Rectal smooth muscle tissue (tissue), 1 donor: ENCODE measurements around the gene MRC2.
"Not testable (repeated sequence)": the region's sequence is repeated elsewhere in the genome, so short reads cannot be mapped to it uniquely, and the experiment has no call there.

Source experiments
- H3K27ac ChIP-seq: one replicate; pipeline ENCODE4 v1.7.0; 2013; ENCODE audit warnings: low read depth, low read length, inconsistent platforms
- H3K27me3 ChIP-seq: one replicate; pipeline ENCODE4 v1.7.0; 2013; ENCODE audit warnings: low read length; ENCODE audit not compliant: control insufficient read depth, insufficient read depth
- H3K36me3 ChIP-seq: one replicate; pipeline ENCODE4 v1.7.0; 2013; ENCODE audit warnings: low read length; ENCODE audit not compliant: control insufficient read depth, insufficient read depth
- H3K4me1 ChIP-seq: one replicate; pipeline ENCODE4 v1.7.0; 2013; ENCODE audit warnings: low read length; ENCODE audit not compliant: control insufficient read depth, insufficient read depth
- H3K4me3 ChIP-seq: one replicate; pipeline ENCODE4 v1.7.0; 2013; ENCODE audit warnings: low read length
- H3K9ac ChIP-seq: one replicate; pipeline ENCODE4 v1.7.0; 2013; ENCODE audit warnings: low read length

Gene MRC2

DNA sequence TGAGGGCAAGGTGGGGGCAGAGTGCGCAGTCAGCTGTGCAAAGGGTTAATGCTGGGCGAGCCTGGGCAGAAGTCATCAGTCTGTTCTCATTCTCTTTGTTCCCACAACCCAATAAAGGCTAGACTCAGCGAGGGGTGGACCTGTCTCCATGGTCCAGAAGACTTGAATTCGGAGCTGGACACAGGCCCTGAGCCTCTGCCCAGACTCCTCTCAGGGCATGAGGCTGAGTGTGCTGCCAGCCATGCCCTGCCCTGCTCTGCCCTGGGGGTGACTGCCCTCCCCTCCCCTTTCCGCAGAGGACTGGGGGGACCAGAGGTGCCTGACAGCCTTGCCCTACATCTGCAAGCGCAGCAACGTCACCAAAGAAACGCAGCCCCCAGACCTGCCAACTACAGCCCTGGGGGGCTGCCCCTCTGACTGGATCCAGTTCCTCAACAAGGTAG lies 54.5 kb downstream of the MRC2 start:
- no peak overlapping the region for H3K4me3 ChIP-seq
- no peaks in the 10 kb centered on the region for H3K36me3 ChIP-seq
- no peaks in the 10 kb centered on the region for H3K4me1 ChIP-seq
- H3K9ac ChIP-seq, result no peak overlapping the region
- no peaks in the 10 kb centered on the region for H3K27me3 ChIP-seq
- H3K27ac ChIP-seq, result no peak overlapping the region

DNA sequence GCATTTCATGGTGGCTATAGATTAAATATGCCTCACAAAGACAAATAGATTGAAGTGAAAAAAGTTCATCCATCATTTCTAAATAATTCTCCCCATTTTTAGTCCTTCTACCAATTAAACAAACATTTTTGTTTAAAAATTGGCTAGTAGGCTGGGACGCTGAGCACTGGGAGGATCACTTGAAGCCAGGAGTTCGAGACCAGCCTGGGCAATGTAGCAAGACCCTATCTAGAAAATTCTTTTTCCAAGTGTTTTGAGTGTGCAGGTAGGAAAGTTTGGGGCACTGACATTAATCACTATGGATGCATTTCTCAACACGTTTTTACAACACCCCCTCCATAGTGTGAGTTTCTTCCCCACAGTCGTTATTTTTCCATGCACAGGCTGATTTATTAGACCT lies 56.7 kb downstream of the MRC2 start:
- no peak overlapping the region for H3K4me3 ChIP-seq
- H3K36me3 ChIP-seq, result no peaks in the 10 kb centered on the region
- H3K27ac ChIP-seq, result no peak overlapping the region
- H3K27me3 ChIP-seq, result no peaks in the 10 kb centered on the region
- no peaks in the 10 kb centered on the region for H3K4me1 ChIP-seq
- H3K9ac ChIP-seq, result no peak overlapping the region

DNA sequence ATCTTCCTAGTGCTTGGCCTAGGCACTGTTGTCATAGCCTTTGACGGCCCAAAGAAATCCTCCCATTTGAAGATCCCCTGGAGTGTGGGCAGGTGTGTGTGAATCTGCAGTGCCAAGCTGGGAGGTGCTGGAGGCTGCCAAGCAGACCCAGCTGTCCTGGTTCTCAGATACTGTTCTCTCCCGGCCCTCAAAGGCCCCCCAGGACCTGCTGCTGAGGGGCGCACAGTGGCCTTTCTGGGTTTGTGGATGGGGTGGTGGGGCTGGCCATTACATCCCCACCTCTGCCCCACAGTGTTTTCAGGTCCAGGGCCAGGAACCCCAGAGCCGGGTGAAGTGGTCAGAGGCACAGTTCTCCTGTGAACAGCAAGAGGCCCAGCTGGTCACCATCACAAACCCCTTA lies 60.5 kb downstream of the MRC2 start:
- no peak overlapping the region for H3K9ac ChIP-seq
- H3K36me3 ChIP-seq, result no peaks in the 10 kb centered on the region
- H3K27ac ChIP-seq, result no peak overlapping the region
- H3K4me1 ChIP-seq, result no peaks in the 10 kb centered on the region
- no peak overlapping the region for H3K4me3 ChIP-seq
- H3K27me3 ChIP-seq, result no peaks in the 10 kb centered on the region

DNA sequence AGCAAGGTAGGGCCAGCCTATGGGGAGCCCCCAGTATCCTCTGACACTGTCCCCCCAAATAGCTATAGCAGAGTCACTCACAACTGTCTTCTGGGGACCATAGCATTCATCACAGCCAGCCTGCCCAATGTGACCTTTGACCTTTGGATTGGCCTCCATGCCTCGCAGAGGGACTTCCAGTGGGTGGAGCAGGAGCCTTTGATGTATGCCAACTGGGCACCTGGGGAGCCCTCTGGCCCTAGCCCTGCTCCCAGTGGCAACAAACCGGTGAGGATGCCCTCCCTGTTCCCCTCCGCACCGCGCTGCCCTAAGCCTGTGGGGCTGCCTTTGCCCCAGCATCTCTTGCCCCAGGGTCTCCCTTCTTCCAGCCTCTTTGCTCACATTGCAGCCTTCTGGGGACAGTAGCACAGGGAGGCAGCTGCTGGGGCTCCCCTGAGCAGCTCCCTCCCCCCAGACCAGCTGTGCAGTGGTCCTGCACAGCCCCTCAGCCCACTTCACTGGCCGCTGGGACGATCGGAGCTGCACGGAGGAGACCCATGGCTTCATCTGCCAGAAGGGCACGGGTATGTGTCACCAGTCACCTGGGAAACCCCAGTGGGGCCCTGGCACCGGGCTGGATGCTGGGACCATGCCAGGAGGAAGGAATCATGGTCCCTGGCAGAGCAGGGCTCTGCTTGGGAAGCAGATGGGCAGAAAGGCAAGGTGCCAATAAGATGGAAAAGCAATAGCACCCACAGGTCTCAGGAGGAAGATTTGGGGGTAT lies 61.1 kb downstream of the MRC2 start:
- no peaks in the 10 kb centered on the region for H3K4me1 ChIP-seq
- no peaks in the 10 kb centered on the region for H3K36me3 ChIP-seq
- H3K27ac ChIP-seq, result no peak overlapping the region
- no peak overlapping the region for H3K4me3 ChIP-seq
- H3K9ac ChIP-seq, result no peak overlapping the region
- no peaks in the 10 kb centered on the region for H3K27me3 ChIP-seq

DNA sequence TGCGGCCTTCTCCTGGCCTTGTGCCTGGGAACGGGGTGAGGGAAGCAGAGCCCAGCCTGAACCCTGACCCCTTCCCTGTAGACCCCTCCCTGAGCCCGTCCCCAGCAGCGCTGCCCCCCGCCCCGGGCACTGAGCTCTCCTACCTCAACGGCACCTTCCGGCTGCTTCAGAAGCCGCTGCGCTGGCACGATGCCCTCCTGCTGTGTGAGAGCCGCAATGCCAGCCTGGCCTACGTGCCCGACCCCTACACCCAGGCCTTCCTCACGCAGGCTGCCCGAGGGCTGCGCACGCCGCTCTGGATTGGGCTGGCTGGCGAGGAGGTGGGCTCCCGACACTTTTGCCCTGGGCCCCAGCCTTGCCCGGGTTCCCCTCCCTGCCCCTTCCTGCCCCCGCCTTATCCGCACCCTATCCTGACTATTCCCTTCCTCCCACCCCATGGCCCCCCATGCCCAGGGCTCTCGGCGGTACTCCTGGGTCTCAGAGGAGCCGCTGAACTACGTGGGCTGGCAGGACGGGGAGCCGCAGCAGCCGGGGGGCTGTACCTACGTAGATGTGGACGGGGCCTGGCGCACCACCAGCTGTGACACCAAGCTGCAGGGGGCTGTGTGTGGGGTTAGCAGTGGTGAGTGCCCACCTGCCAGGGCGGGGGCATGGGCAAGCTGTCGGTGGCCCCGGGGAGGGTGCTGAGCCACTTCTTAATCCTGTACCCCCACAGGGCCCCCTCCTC lies 62.1 kb downstream of the MRC2 start:
- no peaks in the 10 kb centered on the region for H3K36me3 ChIP-seq
- H3K27me3 ChIP-seq, result no peaks in the 10 kb centered on the region
- H3K27ac ChIP-seq, result no peak overlapping the region
- H3K9ac ChIP-seq, result no peak overlapping the region
- H3K4me1 ChIP-seq, result no peaks in the 10 kb centered on the region
- H3K4me3 ChIP-seq, result no peak overlapping the region

DNA sequence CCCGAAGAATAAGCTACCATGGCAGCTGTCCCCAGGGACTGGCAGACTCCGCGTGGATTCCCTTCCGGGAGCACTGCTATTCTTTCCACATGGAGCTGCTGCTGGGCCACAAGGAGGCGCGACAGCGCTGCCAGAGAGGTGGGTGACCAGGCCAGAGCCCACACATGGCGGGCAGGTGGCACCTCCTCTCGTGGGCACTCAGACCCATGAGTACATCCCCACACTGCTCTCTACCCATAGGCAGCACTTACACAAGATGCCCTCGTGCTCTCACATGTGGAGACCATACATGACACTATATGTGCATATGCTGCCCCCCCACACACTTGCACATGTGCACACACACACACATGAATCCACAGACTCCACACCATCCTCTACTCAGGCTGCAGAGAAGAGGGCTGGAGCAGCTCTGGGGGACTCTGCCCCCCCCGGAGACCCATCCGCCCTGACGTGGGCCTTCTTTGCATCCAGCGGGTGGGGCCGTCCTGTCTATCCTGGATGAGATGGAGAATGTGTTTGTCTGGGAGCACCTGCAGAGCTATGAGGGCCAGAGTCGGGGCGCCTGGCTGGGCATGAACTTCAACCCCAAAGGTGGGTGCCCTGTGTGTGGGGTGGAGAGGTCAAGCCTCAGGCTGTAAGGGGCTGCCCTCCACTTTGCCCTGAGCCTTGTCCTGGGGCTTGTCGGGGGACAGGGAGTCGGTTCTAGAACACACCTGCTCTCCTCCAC lies 62.9 kb downstream of the MRC2 start:
- H3K36me3 ChIP-seq, result no peaks in the 10 kb centered on the region

DNA sequence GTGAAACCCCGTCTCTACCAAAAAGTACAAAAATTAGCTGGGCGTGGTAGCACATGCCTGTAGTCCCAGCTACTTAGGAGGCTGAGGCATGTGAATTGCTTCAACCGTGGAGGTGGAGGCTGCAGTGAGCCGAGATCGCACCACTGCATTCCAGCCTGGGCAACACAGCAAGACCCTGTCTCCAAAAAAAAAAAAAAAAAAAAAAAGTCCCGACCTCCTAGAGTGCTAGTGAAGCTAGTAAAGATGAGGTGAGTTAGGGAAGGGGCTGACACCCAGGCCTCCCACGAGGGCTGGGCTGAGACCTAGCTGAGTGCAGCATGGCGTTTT lies 64.1 kb downstream of the MRC2 start:
- not testable (repeated sequence) for H3K27me3 ChIP-seq, H3K4me1 ChIP-seq, H3K4me3 ChIP-seq, H3K27ac ChIP-seq, H3K36me3 ChIP-seq, H3K9ac ChIP-seq

More for the DNA sequence above, 62.9 kb downstream of the MRC2 start:
- H3K4me3 ChIP-seq, result no peak overlapping the region
- H3K27ac ChIP-seq, result no peak overlapping the region
- no peak overlapping the region for H3K9ac ChIP-seq
- no peaks in the 10 kb centered on the region for H3K4me1 ChIP-seq
- H3K27me3 ChIP-seq, result no peaks in the 10 kb centered on the region

DNA sequence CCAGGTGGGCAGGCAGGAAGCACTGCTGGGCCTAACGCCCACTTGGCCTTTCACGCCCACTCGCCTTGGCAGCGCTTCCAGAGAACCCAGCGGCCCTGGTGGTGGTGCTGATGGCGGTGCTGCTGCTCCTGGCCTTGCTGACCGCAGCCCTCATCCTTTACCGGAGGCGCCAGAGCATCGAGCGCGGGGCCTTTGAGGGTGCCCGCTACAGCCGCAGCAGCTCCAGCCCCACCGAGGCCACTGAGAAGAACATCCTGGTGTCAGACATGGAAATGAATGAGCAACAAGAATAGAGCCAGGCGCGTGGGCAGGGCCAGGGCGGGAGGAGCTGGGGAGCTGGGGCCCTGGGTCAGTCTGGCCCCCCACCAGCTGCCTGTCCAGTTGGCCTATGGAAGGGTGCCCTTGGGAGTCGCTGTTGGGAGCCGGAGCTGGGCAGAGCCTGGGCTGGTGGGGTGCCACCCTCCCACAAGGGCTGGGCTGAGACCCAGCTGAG lies 64.7 kb downstream of the MRC2 start:
- Histone ChIP-seq H3K27ac (no peak overlapping the region), H3K4me3 (no peak overlapping the region), H3K4me1 (no peaks in the 10 kb centered on the region), H3K36me3 (no peaks in the 10 kb centered on the region), H3K9ac (no peak overlapping the region), H3K27me3 (no peaks in the 10 kb centered on the region)

DNA sequence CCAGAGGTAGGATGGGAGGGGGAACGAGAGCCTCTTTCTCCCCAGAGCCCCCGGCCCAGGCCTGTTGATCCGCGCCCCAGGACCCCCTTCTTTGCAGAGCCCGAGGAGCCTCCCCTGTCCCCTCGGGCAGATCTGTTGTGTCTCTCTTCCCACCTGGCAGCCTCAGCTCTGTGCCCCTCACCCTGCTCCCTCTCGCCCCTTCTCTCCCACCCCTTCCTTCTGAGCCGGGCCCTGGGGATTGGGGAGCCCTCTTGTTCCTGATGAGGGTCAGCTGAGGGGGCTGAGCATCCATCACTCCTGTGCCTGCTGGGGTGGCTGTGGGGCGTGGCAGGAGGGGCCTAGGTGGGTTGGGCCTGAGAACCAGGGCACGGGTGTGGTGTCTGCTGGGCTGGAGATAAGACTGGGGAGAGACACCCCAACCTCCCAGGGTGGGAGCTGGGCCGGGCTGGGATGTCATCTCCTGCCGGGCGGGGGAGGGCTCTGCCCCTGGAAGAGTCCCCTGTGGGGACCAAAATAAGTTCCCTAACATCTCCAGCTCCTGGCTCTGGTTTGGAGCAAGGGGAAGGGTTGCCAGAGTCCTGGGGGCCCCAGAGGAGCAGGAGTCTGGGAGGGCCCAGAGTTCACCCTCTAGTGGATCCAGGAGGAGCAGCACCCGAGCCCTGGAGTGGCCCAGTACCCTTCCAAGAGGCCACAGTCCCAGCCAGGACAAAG lies 65.4 kb downstream of the MRC2 start:
- H3K27me3 ChIP-seq, result no peaks in the 10 kb centered on the region
- no peaks in the 10 kb centered on the region for H3K4me1 ChIP-seq
- no peak overlapping the region for H3K4me3 ChIP-seq
- no peak overlapping the region for H3K9ac ChIP-seq
- no peak overlapping the region for H3K27ac ChIP-seq
- H3K36me3 ChIP-seq, result no peaks in the 10 kb centered on the region

DNA sequence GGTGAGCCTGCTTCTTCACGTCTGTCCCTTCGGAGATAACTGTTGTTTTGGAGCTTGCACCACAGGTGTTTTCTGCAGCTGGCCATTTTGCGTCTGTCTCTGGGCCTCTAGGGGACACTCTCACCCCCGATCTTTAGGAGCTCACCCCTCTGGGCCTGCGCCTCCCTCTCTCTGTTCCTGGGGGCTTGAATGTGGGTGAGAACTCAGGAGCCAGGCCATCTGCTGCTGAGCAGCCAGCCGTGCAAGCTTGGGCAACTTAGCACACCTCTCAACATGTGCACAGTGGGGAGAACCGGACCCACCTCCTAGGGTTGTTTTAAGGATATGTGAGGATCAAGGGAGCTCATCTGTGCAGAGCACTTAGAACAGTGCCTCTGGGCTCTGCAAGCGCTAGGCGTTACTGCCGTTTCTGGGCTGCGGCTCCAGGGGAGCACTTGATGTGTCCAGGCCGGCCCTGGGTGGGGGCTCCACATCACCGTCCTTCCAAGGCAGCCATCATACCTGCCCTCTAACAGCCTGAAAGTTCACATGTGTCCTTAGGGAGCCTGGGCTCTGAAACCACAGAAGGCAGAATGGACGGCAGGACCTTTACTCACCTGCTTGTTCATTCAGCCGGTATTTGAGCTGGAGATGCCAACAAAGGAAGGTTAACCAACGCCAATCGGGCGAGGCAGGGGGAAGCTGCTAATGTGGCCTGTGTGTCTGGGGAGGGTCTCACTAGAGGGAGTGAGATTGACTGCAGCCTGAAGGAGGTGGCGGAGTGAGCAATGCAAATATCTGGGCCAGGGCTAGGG lies 66.3 kb downstream of the MRC2 start:
- H3K9ac ChIP-seq, result no peak overlapping the region

DNA sequence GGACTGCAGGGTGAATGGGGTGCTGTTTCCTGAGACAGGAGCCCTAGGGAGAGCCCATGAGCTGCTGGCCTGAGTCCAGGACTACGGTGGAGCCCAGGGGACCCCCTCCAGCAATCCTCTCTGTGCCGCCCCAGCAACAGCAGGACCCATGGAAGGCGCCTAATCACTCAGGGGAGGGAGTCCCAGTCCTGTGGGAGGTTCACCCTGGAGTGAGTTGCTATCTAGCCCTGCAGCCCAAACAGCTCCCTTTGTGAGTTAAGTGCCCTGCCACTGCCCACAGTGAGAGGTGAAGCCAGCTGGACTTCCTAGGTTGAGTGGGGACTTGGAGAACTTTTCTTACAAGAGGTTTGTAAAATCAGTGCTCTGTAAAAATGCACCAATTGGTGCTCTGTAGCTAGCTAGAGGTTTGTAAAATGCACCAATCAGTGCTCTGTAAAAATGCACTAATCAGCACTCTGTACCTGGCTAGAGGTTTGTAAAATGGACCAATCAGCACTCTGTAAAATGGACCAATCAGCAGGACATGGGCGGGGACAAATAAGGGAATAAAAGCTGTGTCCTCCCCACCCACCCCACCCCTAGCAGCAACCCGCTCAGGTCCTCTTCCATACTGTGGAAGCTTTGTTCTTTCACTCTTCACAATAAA lies 67.7 kb downstream of the MRC2 start:
- not testable (repeated sequence) for H3K27me3 ChIP-seq, H3K36me3 ChIP-seq, H3K27ac ChIP-seq, H3K9ac ChIP-seq, H3K4me1 ChIP-seq, H3K4me3 ChIP-seq

More for the DNA sequence above, 66.3 kb downstream of the MRC2 start:
- H3K27ac ChIP-seq, result no peak overlapping the region
- no peaks in the 10 kb centered on the region for H3K27me3 ChIP-seq
- H3K4me3 ChIP-seq, result no peak overlapping the region
- no peaks in the 10 kb centered on the region for H3K36me3 ChIP-seq
- no peaks in the 10 kb centered on the region for H3K4me1 ChIP-seq
